ENCODE results near the gene COX7A2L. TPM values are rescaled to one million over a fixed set of nuclear protein-coding genes. Genes with fewer than 3 reads are reported as not detected.
"Not testable (repeated sequence)": the region's sequence is repeated elsewhere in the genome, so short reads cannot be mapped to it uniquely, and the experiment has no call there.

COX7A2L gene, protein sequence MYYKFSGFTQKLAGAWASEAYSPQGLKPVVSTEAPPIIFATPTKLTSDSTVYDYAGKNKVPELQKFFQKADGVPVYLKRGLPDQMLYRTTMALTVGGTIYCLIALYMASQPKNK
- 100 to 1,000 TPM; 103 TPM for total RNA-seq

DNA sequence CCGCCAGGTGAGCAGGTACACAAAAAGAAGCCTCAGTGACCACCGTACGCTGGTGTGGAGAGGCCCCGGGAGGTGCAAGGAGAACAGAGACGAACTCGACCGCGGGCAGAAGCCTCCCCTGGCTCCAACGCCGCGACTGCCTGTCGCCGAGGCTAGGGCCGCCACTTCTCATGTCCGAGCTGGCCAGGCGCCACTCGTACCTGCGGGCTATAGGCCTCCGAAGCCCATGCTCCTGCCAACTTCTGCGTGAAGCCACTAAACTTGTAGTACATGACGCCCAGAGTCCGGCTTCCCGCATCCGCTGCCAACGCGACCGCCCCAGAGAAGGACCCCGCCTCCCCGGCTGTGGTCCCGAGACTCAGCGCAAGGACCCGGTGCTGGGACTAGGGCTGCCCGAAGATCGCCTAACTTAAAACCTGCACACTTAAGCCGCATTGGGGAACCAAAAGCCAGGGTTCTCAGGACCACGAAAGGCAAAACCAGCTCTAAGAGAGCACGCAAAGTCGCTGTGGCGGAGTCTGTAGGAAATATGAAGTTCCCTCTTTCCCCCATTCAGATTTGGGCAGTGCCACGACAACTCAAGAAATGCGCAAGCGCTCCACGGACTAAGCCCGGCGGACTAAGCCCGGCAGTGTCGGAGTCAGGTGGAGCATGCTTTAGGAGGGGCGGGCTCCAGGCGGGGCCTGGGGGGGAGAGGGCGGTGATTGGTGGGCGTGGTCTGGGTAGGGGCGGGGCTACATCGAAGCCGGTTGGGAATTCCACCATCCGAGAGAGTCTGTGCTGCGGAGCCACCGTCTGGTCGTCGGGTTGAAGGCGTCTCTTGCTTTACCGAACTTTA lies at the start of gene COX7A2L:
TSS of gene COX7A2L (minus strand) at position 328 of the 838 bp plus-strand sequence. CDS start at position 272, 56 bp downstream.
- ATAC-seq (peak; percentile 94), DNase-seq (peak; percentile 98)
- peaks cover 15% of the 10 kb centered on the region for H3K36me3 Mint-ChIP-seq (ENCODE audit: low read depth)
- intact Hi-C loops (cut with DNase I, micrococcal nuclease), result loop anchor here (1.0 to 5.0 kb wide), 11 partner anchors 59 to 2001 kb away; partner anchors contain the start of genes EML4 (in 2 of the 2), CAMKMT (in 1 of the 2), PLEKHH2 (in 1 of the 2) and PREPL (in 1 of the 2)
- ChIA-PET POLR2A (interaction anchor here (0.6 kb wide), 1 partner anchor 261 kb away, joined by 3 read pairs; no protein-coding TSS in a partner anchor), CTCF (interaction anchor here (0.7 to 1.5 kb wide), 3 partner anchors 11 to 302 kb away, joined by 3 read pairs; no protein-coding TSS in a partner anchor)
- peaks cover 40% of the 10 kb centered on the region for H3K4me1 Mint-ChIP-seq
- no peaks in the 10 kb centered on the region for H3K9me3 Mint-ChIP-seq (ENCODE audit: low read depth)
- no peaks in the 10 kb centered on the region for H3K27me3 Mint-ChIP-seq
- H3K4me3 Mint-ChIP-seq, result peak within 1 kb of the TSS; percentile 89
- H3K27ac Mint-ChIP-seq, result peak within 1 kb of the TSS; percentile 94

DNA sequence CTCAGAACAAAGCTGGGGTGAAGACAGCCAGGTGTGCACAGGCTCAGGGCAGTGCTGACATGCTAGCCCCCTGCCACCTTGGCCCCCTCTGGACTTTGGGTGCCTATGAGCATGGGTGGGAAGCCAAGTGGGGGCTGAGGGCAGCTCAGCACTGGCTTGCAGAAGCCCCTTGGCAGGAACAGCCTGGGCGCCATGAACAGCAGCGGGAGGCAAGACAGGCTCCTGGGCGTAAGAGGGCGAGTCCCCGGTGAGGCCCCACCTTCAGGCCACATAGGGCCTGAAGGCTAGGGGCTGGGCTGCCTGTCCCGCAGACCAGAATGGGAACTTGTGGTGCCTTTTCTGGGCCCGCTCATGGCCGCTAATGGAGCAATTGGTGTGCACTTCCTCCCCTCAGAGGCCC lies 47.0 kb upstream of the COX7A2L start:
- no peaks in the 10 kb centered on the region for H3K36me3 Mint-ChIP-seq (ENCODE audit: low read depth)
- H3K4me3 Mint-ChIP-seq, result no peak overlapping the region
- peaks cover 2% of the 10 kb centered on the region for H3K27me3 Mint-ChIP-seq
- DNase-seq (no peak), ATAC-seq (no peak)
- ChIA-PET POLR2A (no interaction called here), CTCF (no interaction called here)
- intact Hi-C loops (cut with DNase I, micrococcal nuclease), result no loop called here
- H3K27ac Mint-ChIP-seq, result no peak overlapping the region
- no peaks in the 10 kb centered on the region for H3K4me1 Mint-ChIP-seq
- no peaks in the 10 kb centered on the region for H3K9me3 Mint-ChIP-seq (ENCODE audit: low read depth)

DNA sequence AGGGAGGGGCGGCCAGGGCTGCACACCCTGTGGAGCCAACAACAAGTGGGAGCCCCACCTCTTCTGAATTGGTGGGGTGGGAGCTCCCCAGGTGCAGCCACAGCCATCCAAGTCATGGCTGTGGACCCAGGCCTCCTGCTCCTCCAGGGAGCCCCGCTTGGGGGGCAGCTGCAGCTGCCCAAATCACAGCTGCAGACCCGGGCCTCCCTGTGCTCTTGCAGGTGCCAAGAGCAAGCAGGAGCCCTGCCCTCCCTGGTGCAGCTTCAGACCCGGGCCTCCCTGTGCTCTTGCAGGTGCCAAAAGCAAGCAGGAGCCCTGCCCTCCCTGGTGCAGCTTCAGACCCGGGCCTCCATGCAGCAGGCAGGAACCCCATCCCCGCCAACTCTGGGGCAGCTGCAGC lies 46.5 kb upstream of the COX7A2L start:
- ATAC-seq (no peak), DNase-seq (no peak)
- H3K9me3 Mint-ChIP-seq (ENCODE audit: low read depth), result no peaks in the 10 kb centered on the region
- H3K27me3 Mint-ChIP-seq, result peaks cover 2% of the 10 kb centered on the region
- H3K36me3 Mint-ChIP-seq (ENCODE audit: low read depth), result no peaks in the 10 kb centered on the region
- ChIA-PET POLR2A (no interaction called here), CTCF (no interaction called here)
- intact Hi-C loops (cut with DNase I, micrococcal nuclease), result no loop called here
- no peaks in the 10 kb centered on the region for H3K4me1 Mint-ChIP-seq
- H3K4me3 Mint-ChIP-seq, result no peak overlapping the region
- H3K27ac Mint-ChIP-seq, result no peak overlapping the region

DNA sequence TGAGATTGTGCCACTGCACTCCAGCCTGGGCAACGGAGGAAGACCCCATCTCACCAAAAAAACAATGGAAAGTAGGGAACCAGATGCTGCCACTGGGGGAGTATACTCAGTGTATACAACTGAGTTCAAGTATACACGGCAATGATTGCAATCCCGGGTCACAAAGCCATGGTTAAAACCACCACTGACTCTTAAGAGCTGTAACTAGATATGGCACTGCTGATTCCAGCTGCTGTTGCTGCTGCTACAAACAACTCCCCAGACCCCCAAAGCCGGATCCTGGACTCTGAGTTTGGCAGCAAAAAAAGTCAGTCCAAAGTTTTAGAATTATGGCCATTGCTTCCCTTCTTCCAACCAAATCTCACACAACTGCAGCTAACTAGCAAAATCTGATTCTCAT lies 43.7 kb upstream of the COX7A2L start:
- intact Hi-C loops (cut with DNase I, micrococcal nuclease), result no loop called here
- Mint-ChIP-seq H3K27me3 (peaks cover under 1% of the 10 kb centered on the region), H3K9me3 (ENCODE audit: low read depth) (no peaks in the 10 kb centered on the region), H3K4me1 (no peaks in the 10 kb centered on the region), H3K27ac (no peak overlapping the region), H3K36me3 (ENCODE audit: low read depth) (no peaks in the 10 kb centered on the region), H3K4me3 (no peak overlapping the region)
- POLR2A ChIA-PET, result no interaction called here
- CTCF ChIA-PET, result interaction anchor here (0.7 to 1.0 kb wide), 3 partner anchors 10 to 41 kb away, joined by 3 read pairs; no protein-coding TSS in a partner anchor
- ATAC-seq, result no peak
- no peak for DNase-seq

DNA sequence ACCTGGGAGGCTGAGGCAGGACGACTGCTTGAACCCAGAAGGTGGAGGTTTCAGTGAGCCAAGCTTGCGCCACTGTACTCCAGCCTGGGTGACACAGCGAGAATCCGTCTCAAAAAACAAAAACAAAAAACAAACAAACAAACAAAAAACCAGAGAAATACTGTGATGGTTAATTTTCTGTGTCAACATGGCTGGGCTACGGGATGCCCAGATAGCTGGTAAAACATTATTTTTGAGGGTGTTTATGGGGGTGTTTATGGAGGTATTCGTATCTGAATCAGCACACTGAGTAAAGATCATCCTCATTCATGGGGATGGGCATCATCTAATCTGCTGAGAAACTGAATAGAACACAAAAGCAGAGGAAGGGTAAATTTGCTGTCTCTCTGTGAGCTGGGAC lies 40.8 kb upstream of the COX7A2L start:
- CTCF ChIA-PET, result no interaction called here

DNA sequence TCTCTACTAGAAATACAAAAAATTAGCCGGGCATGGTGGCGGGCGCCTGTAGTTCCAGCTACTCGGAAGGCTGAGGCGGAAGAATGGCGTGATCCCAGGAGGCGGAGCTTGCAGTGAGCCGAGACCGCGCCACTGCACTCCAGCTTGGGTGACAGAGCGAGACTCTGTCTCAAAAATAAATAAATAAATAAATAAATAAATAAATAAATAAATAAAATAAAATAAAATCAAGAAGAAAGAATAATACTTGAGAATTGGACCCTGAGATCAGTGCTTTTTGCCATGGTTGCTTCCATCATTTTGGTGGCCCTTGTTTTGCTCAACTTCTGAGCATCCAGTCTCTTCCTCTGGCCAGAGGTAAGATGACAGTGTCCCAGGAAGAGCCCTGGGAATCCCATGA lies 37.0 kb upstream of the COX7A2L start:
- DNase-seq; intact Hi-C loops (cut with DNase I, micrococcal nuclease); H3K27ac Mint-ChIP-seq; POLR2A ChIA-PET; H3K36me3 Mint-ChIP-seq (ENCODE audit: low read depth); H3K4me1 Mint-ChIP-seq; H3K4me3 Mint-ChIP-seq; H3K9me3 Mint-ChIP-seq (ENCODE audit: low read depth); H3K27me3 Mint-ChIP-seq; ATAC-seq: not testable (repeated sequence)
- CTCF ChIA-PET, result interaction anchor here (1.7 kb wide), 1 partner anchor 11 kb away, joined by 4 read pairs; no protein-coding TSS in a partner anchor

More for the DNA sequence above, 40.8 kb upstream of the COX7A2L start:
- Mint-ChIP-seq H3K4me3 (no peak overlapping the region), H3K27ac (no peak overlapping the region), H3K9me3 (ENCODE audit: low read depth) (no peaks in the 10 kb centered on the region), H3K27me3 (no peaks in the 10 kb centered on the region), H3K36me3 (ENCODE audit: low read depth) (no peaks in the 10 kb centered on the region), H3K4me1 (no peaks in the 10 kb centered on the region)
- DNase-seq, result no peak
- POLR2A ChIA-PET, result interaction anchor here (0.7 kb wide), 1 partner anchor 9 kb away, joined by 4 read pairs; no protein-coding TSS in a partner anchor
- ATAC-seq, result no peak
- intact Hi-C loops (cut with DNase I, micrococcal nuclease), result no loop called here

DNA sequence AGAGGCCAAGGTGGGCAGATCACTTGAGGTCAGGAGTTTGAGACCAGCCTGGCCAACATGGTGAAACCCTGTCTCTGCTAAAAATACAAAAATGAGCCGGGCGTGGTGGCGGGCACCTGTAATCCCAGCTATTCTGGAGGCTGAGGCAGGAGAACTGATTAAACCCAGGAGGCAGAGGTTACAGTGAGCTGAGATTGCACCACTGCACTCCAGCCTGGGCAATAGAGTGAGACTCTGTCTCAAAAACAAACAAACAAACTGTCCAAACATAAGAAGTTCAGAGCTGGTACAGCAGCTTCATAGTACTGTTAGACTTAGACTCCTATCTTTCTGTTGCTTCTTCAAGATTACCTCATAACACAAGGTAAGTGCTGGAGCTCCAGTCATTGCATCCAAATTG lies 32.3 kb upstream of the COX7A2L start:
- intact Hi-C loops (cut with DNase I, micrococcal nuclease); H3K4me3 Mint-ChIP-seq; POLR2A ChIA-PET; H3K27ac Mint-ChIP-seq; H3K36me3 Mint-ChIP-seq (ENCODE audit: low read depth); H3K9me3 Mint-ChIP-seq (ENCODE audit: low read depth); DNase-seq; H3K27me3 Mint-ChIP-seq; ATAC-seq; H3K4me1 Mint-ChIP-seq: not testable (repeated sequence)
- CTCF ChIA-PET, result interaction anchor here (1.0 to 1.1 kb wide), 2 partner anchors 32 to 54 kb away, joined by 3 to 4 read pairs; partner anchors contain the start of gene COX7A2L

DNA sequence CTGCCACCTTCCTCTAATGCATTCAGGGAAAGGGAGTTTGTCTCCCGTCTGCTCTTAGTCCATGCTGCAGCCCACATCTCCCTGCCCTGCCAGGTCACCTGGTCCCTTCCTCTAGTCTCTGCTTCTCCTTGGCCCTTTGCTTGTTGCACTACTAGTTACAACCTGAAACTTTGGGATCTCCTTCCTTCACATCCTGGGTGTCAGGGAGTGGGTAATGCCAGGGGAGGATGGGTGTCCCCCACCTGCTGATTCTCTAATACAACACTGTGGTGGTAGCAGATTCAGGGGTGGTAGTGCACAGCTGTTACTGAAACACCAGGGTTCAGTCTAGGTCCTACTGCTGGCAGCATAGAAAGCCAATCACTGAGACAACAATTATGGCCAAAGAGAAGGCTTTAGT lies 31.2 kb upstream of the COX7A2L start:
- no peak overlapping the region for H3K27ac Mint-ChIP-seq
- no peaks in the 10 kb centered on the region for H3K36me3 Mint-ChIP-seq (ENCODE audit: low read depth)
- H3K9me3 Mint-ChIP-seq (ENCODE audit: low read depth), result no peaks in the 10 kb centered on the region
- DNase-seq (no peak), ATAC-seq (no peak)
- H3K4me1 Mint-ChIP-seq, result no peaks in the 10 kb centered on the region
- H3K4me3 Mint-ChIP-seq, result no peak overlapping the region
- ChIA-PET CTCF (interaction anchor here (1.1 kb wide), 1 partner anchor 31 kb away, joined by 3 read pairs; the partner anchor contains the start of gene COX7A2L), POLR2A (interaction anchor here (0.6 kb wide), 1 partner anchor 10 kb away, joined by 4 read pairs; no protein-coding TSS in a partner anchor)
- H3K27me3 Mint-ChIP-seq, result peaks cover 1% of the 10 kb centered on the region
- intact Hi-C loops (cut with DNase I, micrococcal nuclease), result no loop called here

DNA sequence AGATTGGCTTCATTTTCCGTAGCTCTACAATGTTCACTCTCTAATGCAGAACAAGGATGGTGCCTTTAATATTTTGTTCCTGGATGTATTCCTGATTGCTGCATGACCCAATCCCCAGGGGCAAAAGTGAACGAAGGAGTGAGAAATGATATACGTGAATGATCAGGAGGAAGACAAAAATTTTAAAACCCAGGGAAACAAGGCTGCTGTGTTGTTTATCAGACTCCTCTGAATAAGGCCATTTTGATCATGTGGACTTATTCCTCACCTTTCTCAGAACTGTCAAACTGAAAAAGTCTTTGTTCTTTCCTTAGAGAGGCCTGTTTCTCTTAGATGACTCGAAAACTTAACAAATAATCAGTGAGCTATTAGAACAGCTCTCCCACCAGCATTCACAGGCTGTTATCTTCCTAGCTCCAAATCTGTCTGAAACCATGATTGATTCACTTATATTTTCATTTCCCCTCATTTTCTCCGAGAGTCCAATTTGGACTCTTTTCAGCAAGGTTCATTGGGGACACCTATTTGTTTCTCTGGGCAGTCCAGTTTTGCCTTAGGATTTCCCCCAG lies 29.5 kb upstream of the COX7A2L start:
- Mint-ChIP-seq H3K4me3 (no peak overlapping the region), H3K27ac (no peak overlapping the region), H3K36me3 (ENCODE audit: low read depth) (no peaks in the 10 kb centered on the region), H3K9me3 (ENCODE audit: low read depth) (no peaks in the 10 kb centered on the region), H3K27me3 (no peaks in the 10 kb centered on the region), H3K4me1 (no peaks in the 10 kb centered on the region)
- ATAC-seq (no peak), DNase-seq (no peak)
- ChIA-PET POLR2A (no interaction called here), CTCF (interaction anchor here (1.8 kb wide), 1 partner anchor 24 kb away, joined by 5 read pairs; no protein-coding TSS in a partner anchor)
- intact Hi-C loops (cut with DNase I, micrococcal nuclease), result no loop called here

DNA sequence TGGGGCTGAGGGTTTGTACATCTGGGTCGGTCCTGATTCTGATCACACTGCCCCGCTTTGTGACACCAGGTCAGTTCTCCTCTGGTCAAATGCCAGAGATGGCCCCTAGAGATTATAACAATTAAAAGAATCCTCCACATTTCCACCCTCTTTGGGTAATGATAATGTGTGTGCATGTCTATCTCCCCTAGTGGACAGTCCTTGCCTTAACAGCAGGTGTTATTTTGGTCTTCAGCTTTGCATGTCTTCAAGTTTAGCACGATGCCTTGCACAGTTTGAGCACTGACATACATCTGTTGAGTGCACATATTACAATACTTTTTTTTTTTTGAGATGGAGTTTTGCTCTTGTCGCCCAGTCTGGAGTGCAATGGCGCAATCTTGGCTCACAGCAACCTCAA lies 25.7 kb upstream of the COX7A2L start:
- Mint-ChIP-seq H3K4me1 (no peaks in the 10 kb centered on the region), H3K4me3 (no peak overlapping the region), H3K9me3 (ENCODE audit: low read depth) (no peaks in the 10 kb centered on the region), H3K27ac (no peak overlapping the region), H3K36me3 (ENCODE audit: low read depth) (no peaks in the 10 kb centered on the region), H3K27me3 (no peaks in the 10 kb centered on the region)
- CTCF ChIA-PET, result interaction anchor here (0.6 to 1.4 kb wide), 8 partner anchors 11 to 286 kb away, joined by 3 to 5 read pairs (median 4); no protein-coding TSS in a partner anchor
- ATAC-seq (no peak), DNase-seq (no peak)
- intact Hi-C loops (cut with DNase I, micrococcal nuclease), result no loop called here
- POLR2A ChIA-PET, result no interaction called here

DNA sequence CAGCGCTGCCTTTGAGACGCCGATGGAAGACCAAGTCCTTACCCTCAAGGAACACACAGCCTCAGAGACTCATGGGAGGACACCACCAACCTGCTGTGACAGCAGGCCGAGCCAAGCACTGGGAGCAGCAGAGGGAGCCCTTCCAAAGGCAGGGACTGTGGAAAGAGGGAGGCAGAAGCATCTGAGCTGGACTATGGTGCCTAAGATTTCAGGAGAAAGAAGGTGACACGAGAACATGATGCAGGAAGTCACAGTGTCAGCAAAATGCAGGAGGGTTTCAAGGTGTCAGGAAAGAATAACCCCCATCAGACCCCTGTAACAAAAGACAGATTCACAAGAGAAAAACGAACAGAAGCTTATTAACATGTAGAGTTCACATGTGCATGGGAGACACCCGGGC lies 24.2 kb upstream of the COX7A2L start:
- no peak overlapping the region for H3K4me3 Mint-ChIP-seq
- H3K27me3 Mint-ChIP-seq, result no peaks in the 10 kb centered on the region
- ChIA-PET CTCF (interaction anchor here (0.7 kb wide), 2 partner anchors 22 to 23 kb away, joined by 3 read pairs; no protein-coding TSS in a partner anchor), POLR2A (no interaction called here)
- no peaks in the 10 kb centered on the region for H3K4me1 Mint-ChIP-seq
- DNase-seq (no peak), ATAC-seq (no peak)
- no peaks in the 10 kb centered on the region for H3K9me3 Mint-ChIP-seq (ENCODE audit: low read depth)
- intact Hi-C loops (cut with DNase I, micrococcal nuclease), result no loop called here
- H3K36me3 Mint-ChIP-seq (ENCODE audit: low read depth), result no peaks in the 10 kb centered on the region
- H3K27ac Mint-ChIP-seq, result no peak overlapping the region

Data from activated CD4-positive, alpha-beta T cell treated with anti-CD3 and anti-CD28 coated beads for 36 hours (primary cell).